ENCODE results near the gene RPL38.

DNA sequence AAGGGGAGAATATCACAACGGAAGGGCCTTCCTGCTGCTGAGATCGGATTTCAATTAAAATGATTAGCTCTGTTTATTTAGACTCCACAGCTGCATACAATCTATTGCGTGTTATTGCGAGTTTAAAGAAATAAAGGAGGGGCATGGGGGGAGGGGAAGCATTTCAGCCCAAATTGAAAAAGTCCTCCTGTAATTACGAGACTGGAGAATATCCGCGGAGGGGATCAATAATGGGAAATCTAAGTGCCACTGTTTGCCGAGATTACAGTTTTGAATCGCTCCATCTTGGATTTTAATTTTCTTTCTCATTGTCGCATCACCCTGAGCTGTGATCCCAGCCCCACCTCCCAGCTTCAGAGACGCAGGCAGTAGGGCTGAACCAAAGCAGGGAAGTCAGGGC lies 15.7 kb upstream of the RPL38 start:
- TF ChIP-seq, protein P1, sequence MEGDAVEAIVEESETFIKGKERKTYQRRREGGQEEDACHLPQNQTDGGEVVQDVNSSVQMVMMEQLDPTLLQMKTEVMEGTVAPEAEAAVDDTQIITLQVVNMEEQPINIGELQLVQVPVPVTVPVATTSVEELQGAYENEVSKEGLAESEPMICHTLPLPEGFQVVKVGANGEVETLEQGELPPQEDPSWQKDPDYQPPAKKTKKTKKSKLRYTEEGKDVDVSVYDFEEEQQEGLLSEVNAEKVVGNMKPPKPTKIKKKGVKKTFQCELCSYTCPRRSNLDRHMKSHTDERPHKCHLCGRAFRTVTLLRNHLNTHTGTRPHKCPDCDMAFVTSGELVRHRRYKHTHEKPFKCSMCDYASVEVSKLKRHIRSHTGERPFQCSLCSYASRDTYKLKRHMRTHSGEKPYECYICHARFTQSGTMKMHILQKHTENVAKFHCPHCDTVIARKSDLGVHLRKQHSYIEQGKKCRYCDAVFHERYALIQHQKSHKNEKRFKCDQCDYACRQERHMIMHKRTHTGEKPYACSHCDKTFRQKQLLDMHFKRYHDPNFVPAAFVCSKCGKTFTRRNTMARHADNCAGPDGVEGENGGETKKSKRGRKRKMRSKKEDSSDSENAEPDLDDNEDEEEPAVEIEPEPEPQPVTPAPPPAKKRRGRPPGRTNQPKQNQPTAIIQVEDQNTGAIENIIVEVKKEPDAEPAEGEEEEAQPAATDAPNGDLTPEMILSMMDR (IDR thresholded peaks at IDR 0.05): no peak
- no peak for TF ChIP-seq ZFX (IDR thresholded peaks at IDR 0.05; ENCODE audit: borderline replicate concordance)

Measured in 22Rv1 (cell line).